HepG2 (cell line): ENCODE measurements around the gene CAPN7. TPM values are rescaled to one million over a fixed set of nuclear protein-coding genes. Genes with fewer than 3 reads are reported as not detected.

ENCODE experiments used
- ATAC-seq: fragments of 200-7000 bp; cut with Tn5 transposase; 3 replicates; pipeline ENCODE4 v1.9.1; 2020; ENCODE audit warnings: mild to moderate bottlenecking, moderate library complexity
- BruUV-seq: library from RNA; stranded (reverse); fragments of 400-500 nt; replicated peaks from 2 replicates; lab custom pipeline; 2021; lab: Mats Ljungman, UMichigan
- CTCF ChIA-PET: fragments of 300-600 bp; formaldehyde crosslinking; extraction: SDS; loops from one replicate; lab custom pipeline; 2021; ENCODE audit warnings: low total read pairs, inconsistent platforms, low intra/inter-chr PET ratio; lab: Yijun Ruan, JAX
- POLR2A ChIA-PET: fragments of 350-600 bp; sonication (Branson Sonifier 250); formaldehyde crosslinking; loops from one replicate; lab custom pipeline; 2020; ENCODE audit warnings: antibody characterized with exemption, inconsistent platforms; lab: Yijun Ruan, JAX
- DNase-seq: peaks from one replicate; pipeline ENCODE4 v3.0.0-alpha.2; 2015; ENCODE audit warnings: low spot score
- FAIRE-seq: peaks from 3 replicates; lab custom pipeline; 2011; peaks lifted over from hg19 to GRCh38; lab: Jason Lieb, UNC
- H2AFZ ChIP-seq: one replicate; pipeline ENCODE4 v1.6.1; 2011; ENCODE audit warnings: low read length, inconsistent platforms
- H3K27ac ChIP-seq: fragments of 300-600 bp; 3 replicates; pipeline ENCODE4 v1.8.0; 2011; ENCODE audit warnings: mixed run types, mild to moderate bottlenecking, mixed read lengths, low read length, inconsistent platforms; ENCODE audit not compliant: insufficient read depth; ENCODE audit errors: extremely low read length
- H3K27me3 ChIP-seq, 2 experiments: fragments of 200-600 bp in 1 of 2; 2 replicates in 1 of 2; 3 replicates in 1 of 2; pipeline versions ENCODE4 v1.6.0 to v1.8.0; 2011; ENCODE audit warnings: low read length in 2 of 2, mild to moderate bottlenecking in 2 of 2, moderate library complexity in 2 of 2, inconsistent platforms in 1 of 2; ENCODE audit not compliant: insufficient read depth in 2 of 2, control insufficient read depth in 1 of 2
- H3K36me3 ChIP-seq, 2 experiments: fragments of 200-600 bp in 1 of 2; replicated peaks in 1 of 2; 2 replicates in 1 of 2; 3 replicates in 1 of 2; pipeline versions ENCODE4 v1.5.1 to v1.8.0; 2011; ENCODE audit warnings: low read length in 2 of 2, inconsistent platforms in 1 of 2; ENCODE audit not compliant: insufficient read depth in 2 of 2, control insufficient read depth in 1 of 2
- H3K4me1 ChIP-seq: 2 replicates; pipeline ENCODE4 v1.5.1; 2012; ENCODE audit warnings: low read length, inconsistent platforms; ENCODE audit not compliant: insufficient read depth
- H3K4me2 ChIP-seq: 2 replicates; pipeline ENCODE4 v1.6.0; 2011; ENCODE audit warnings: low read depth, low read length, inconsistent platforms
- H3K4me3 ChIP-seq, 3 experiments: fragments of 200-600 bp in 1 of 3; sonication (generic), shearing (Covaris generic) in 1 of 3; replicated peaks in 1 of 3; 2 replicates each; pipeline ENCODE4 v1.5.1; 2011 to 2016; ENCODE audit warnings: low read length in 3 of 3, inconsistent platforms in 2 of 3, low read depth in 2 of 3, mild to moderate bottlenecking in 2 of 3, control low read depth in 1 of 3, mixed read lengths in 1 of 3; ENCODE audit not compliant: insufficient read depth in 1 of 3
- H3K79me2 ChIP-seq: one replicate; pipeline ENCODE4 v1.6.1; 2011; ENCODE audit warnings: low read length, inconsistent platforms; ENCODE audit not compliant: insufficient read depth
- H3K9ac ChIP-seq: 2 replicates; pipeline ENCODE4 v1.6.0; 2011; ENCODE audit warnings: mild to moderate bottlenecking, low read depth, low read length, inconsistent platforms; ENCODE audit not compliant: insufficient read depth
- H3K9me3 ChIP-seq: 2 replicates; pipeline ENCODE4 v1.5.1; 2012; ENCODE audit warnings: mild to moderate bottlenecking, low read length
- H4K20me1 ChIP-seq: 2 replicates; pipeline ENCODE4 v1.6.0; 2011; ENCODE audit warnings: inconsistent platforms, mild to moderate bottlenecking, low read length, moderate library complexity; ENCODE audit not compliant: insufficient read depth
- KLF6 ChIP-seq: IDR thresholded peaks from 2 replicates; pipeline ENCODE4 v1.8.0; 2016; ENCODE audit warnings: missing biosample characterization, missing genetic modification reagents
- PCBP2 ChIP-seq: fragments of 200-400 bp; formaldehyde crosslinking; optimal IDR thresholded peaks from 2 replicates; pipeline ENCODE3; 2018; ENCODE audit warnings: low read length, low read depth; ENCODE audit not compliant: poor library complexity, severe bottlenecking
- REL ChIP-seq: sonication (generic); formaldehyde crosslinking; conservative IDR thresholded peaks from 2 replicates; pipeline ENCODE4 v1.8.0; 2022; ENCODE audit warnings: mild to moderate bottlenecking, missing genetic modification reagents, moderate library complexity
- SCMH1 ChIP-seq: sonication (generic); formaldehyde crosslinking; IDR thresholded peaks from 2 replicates; pipeline ENCODE4 v1.9.0; 2021; ENCODE audit warnings: missing genetic modification reagents, mild to moderate bottlenecking, borderline replicate concordance
- ZFP90 ChIP-seq: sonication (generic); formaldehyde crosslinking; IDR thresholded peaks from 2 replicates; pipeline ENCODE4 v1.8.0; 2022; ENCODE audit warnings: missing genetic modification reagents, mild to moderate bottlenecking, inconsistent platforms, borderline replicate concordance
- ZIK1 ChIP-seq: sonication (generic); formaldehyde crosslinking; IDR thresholded peaks from 2 replicates; pipeline ENCODE4 v1.5.0; 2020; ENCODE audit warnings: mild to moderate bottlenecking, low read depth, missing genetic modification reagents, borderline replicate concordance
- ZNF136 ChIP-seq: sonication (generic); formaldehyde crosslinking; IDR thresholded peaks from 2 replicates; pipeline ENCODE4 v1.8.1; 2022; ENCODE audit warnings: low read depth, mild to moderate bottlenecking, moderate library complexity, missing genetic modification reagents
- ZNF143 ChIP-seq: sonication (generic); formaldehyde crosslinking; IDR thresholded peaks from 2 replicates; pipeline ENCODE4 v1.4.0; 2020; ENCODE audit warnings: missing genetic modification reagents
- ZNF180 ChIP-seq: sonication (generic); formaldehyde crosslinking; IDR thresholded peaks from 2 replicates; pipeline ENCODE4 v1.4.0; 2020; ENCODE audit warnings: low read depth, missing genetic modification reagents, borderline replicate concordance
- ZNF280B ChIP-seq: sonication (generic); formaldehyde crosslinking; IDR thresholded peaks from 2 replicates; pipeline ENCODE4 v1.5.0; 2020; ENCODE audit warnings: missing genetic modification reagents, mild to moderate bottlenecking, borderline replicate concordance
- ZNF547 ChIP-seq: sonication (generic); formaldehyde crosslinking; IDR thresholded peaks from 2 replicates; pipeline ENCODE4 v1.5.1; 2020; ENCODE audit warnings: mild to moderate bottlenecking, missing genetic modification reagents
- ZNF792 ChIP-seq: IDR thresholded peaks from 2 replicates; pipeline ENCODE4 v1.6.1; 2016
- ZNF850 ChIP-seq: sonication (generic); formaldehyde crosslinking; conservative IDR thresholded peaks from 2 replicates; pipeline ENCODE4 v1.9.0; 2021; ENCODE audit warnings: mild to moderate bottlenecking, missing genetic modification reagents
- WGBS: methylation state at CpG from one replicate; pipeline ENCODE4 v1.1.6; 2017; ENCODE audit warnings: low lambda C conversion rate; 5-methylcytosine and 5-hydroxymethylcytosine counted together
- in situ Hi-C: cut with HindIII; loops from 2 replicates; pipeline ENCODE4 v1.10.0; 2017; ENCODE audit warnings: low pct_unique_long_range_greater_than_20kb; ENCODE audit not compliant: extremely low pct_ligation_motif_present
- intact Hi-C: fragments of 100-400 bp; cut with micrococcal nuclease; formaldehyde crosslinking; loops from one replicate; pipeline ENCODE4 v1.10.0; 2022; ENCODE audit not compliant: unreplicated experiment
- polyA plus RNA-seq, 8 experiments: library from polyadenylated mRNA; depleted of rRNA in 3 of 8; stranded (reverse) in 7 of 8; unstranded in 1 of 8; fragments of >200 nt; fragmentation: Illumina TruSeq in 4 of 8; extraction: Trizol in 4 of 8; gene quantifications; 2 replicates each; pipeline versions ENCODE4 v1.2.1 to v1.2.3, GENCODE V29; 2011 to 2016; ENCODE audit warnings: low read depth in 4 of 8, missing spikeins in 1 of 8, mixed read lengths in 1 of 8; ENCODE audit not compliant: insufficient read depth in 1 of 8
- total RNA-seq, 5 experiments: library from RNA; depleted of rRNA; stranded (reverse); fragments of >200 nt; fragmentation: Illumina TruSeq; extraction: Trizol; gene quantifications; 2 replicates each; pipeline ENCODE4 v1.2.3, GENCODE V29; 2016; ENCODE audit warnings: low read depth in 1 of 5
- TF ChIP-seq, protein P1 (sequence below): sonication (generic); formaldehyde crosslinking; IDR thresholded peaks from 2 replicates; pipeline ENCODE4 v1.4.0; 2020; ENCODE audit warnings: mild to moderate bottlenecking, low read depth, missing genetic modification reagents
- TF ChIP-seq, protein P2 (sequence below): sonication (generic); formaldehyde crosslinking; IDR thresholded peaks from 2 replicates; pipeline ENCODE4 v1.5.0; 2020; ENCODE audit warnings: missing genetic modification reagents

The CAPN7 gene
- total and polyA plus RNA-seq, 2 of the 13 experiments (the other 11 are each of a cell fraction or from before 2014, with no cell fraction given), result 16.7 to 36.8 TPM

GRCh38 chr3:15288331-15289035 lies 82.4 kb downstream of the CAPN7 start:
- Histone ChIP-seq H3K4me1 (no peaks in the 10 kb centered on the region), H3K27ac (no peak overlapping the region), H4K20me1 (no peaks in the 10 kb centered on the region), H3K36me3 (no peaks in the 10 kb centered on the region), H2AFZ (no peak overlapping the region), H3K4me2 (no peak overlapping the region), H3K9me3 (no peaks in the 10 kb centered on the region), H3K27me3 (no peaks in the 10 kb centered on the region), H3K79me2 (no peaks in the 10 kb centered on the region), H3K9ac (no peak overlapping the region), H3K4me3 (no peak overlapping the region)
- intact Hi-C loops (no loop called here), in situ Hi-C loops (no loop called here)
- WGBS, result 77% methylated on average over 10 of the region's 10 CpGs
- TF ChIP-seq ZNF850 (CRISPR knock-in tag), result no peak
- no peak for TF ChIP-seq ZNF143 (CRISPR knock-in tag)
- no peak for TF ChIP-seq ZNF136
- TF ChIP-seq, protein P1, sequence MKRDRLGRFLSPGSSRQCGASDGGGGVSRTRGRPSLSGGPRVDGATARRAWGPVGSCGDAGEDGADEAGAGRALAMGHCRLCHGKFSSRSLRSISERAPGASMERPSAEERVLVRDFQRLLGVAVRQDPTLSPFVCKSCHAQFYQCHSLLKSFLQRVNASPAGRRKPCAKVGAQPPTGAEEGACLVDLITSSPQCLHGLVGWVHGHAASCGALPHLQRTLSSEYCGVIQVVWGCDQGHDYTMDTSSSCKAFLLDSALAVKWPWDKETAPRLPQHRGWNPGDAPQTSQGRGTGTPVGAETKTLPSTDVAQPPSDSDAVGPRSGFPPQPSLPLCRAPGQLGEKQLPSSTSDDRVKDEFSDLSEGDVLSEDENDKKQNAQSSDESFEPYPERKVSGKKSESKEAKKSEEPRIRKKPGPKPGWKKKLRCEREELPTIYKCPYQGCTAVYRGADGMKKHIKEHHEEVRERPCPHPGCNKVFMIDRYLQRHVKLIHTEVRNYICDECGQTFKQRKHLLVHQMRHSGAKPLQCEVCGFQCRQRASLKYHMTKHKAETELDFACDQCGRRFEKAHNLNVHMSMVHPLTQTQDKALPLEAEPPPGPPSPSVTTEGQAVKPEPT (CRISPR knock-in tag), result no peak
- TF ChIP-seq ZNF547 (CRISPR knock-in tag), result no peak
- no peak for TF ChIP-seq ZNF180
- TF ChIP-seq ZIK1 (CRISPR knock-in tag), result no peak
- TF ChIP-seq KLF6, result no peak
- no peak for TF ChIP-seq REL
- TF ChIP-seq PCBP2, result no peak
- TF ChIP-seq ZNF792 (CRISPR knock-in tag), result no peak
- TF ChIP-seq SCMH1 (CRISPR knock-in tag), result no peak
- no peak for TF ChIP-seq ZNF280B (CRISPR knock-in tag)
- TF ChIP-seq, protein P2, sequence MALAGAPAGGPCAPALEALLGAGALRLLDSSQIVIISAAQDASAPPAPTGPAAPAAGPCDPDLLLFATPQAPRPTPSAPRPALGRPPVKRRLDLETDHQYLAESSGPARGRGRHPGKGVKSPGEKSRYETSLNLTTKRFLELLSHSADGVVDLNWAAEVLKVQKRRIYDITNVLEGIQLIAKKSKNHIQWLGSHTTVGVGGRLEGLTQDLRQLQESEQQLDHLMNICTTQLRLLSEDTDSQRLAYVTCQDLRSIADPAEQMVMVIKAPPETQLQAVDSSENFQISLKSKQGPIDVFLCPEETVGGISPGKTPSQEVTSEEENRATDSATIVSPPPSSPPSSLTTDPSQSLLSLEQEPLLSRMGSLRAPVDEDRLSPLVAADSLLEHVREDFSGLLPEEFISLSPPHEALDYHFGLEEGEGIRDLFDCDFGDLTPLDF (CRISPR knock-in tag), result no peak
- no peak for TF ChIP-seq ZFP90
- DNase-seq, result no peak
- BruUV-seq, result no TSS peak
- no peak for FAIRE-seq
- no peak for ATAC-seq
- POLR2A ChIA-PET, result no interaction called here
- CTCF ChIA-PET, result no interaction called here
